ENCODE data around the gene MSI2.

The MSI2 gene

GRCh38 chr17:57506774-57507127, 250.4 kb downstream of the MSI2 start:
- DNase-seq = no peak

- no peak for DNase-seq
These were observed 251.5 kb downstream of the MSI2 start for GRCh38 chr17:57507828-57508227.

DNA sequence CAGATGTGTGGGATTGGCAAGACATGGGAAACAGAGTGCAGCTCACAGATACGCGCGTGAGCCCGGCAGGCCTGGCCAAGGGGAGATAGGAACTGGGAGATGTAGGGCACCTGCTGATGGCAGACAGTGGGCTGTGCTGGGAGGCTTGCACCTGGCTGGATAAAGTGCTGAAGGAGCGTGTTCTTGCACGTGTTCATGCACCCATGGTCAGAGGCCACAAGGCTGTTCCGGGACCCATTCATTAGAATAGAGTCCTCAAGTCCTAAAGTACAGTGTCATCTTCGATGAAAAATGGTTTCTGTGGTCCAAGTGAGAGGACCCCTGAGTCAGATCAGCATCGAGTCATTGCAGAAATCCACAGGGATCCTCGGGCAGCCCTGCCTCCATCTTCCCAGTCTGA, 252.3 kb downstream of the MSI2 start:
- no peak for DNase-seq

DNA sequence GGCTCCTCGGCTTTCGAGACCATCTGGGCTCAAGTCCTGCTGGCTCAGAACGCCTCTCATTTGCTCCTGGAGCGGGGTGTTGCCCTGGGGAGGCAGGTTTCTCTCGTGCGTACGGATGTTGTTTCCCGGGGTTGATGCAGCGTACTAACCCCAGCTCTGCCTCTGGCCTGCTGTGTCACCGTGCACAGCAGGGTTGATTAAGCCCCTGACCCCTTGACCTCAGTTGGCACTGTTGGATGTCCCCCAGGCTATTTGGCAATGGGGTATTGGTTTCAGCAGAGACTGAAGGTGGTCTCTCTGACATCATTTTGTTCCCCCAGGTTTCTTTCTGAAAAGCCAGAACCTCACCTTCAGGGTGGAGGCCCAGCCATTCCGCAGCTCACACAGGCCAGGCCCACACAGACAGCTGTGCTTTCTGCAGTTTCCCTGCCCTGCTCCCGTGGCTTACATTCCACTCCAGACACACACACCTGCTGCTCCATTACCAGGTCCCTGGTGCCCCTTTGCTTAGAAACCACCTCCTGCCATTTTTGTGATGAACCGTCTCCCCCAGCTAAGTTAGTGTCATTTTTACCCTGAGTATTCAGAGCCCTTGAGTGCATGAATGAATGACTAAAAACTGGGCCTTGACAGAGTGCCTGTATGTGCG, 255.3 kb downstream of the MSI2 start:
- DNase-seq = no peak

DNA sequence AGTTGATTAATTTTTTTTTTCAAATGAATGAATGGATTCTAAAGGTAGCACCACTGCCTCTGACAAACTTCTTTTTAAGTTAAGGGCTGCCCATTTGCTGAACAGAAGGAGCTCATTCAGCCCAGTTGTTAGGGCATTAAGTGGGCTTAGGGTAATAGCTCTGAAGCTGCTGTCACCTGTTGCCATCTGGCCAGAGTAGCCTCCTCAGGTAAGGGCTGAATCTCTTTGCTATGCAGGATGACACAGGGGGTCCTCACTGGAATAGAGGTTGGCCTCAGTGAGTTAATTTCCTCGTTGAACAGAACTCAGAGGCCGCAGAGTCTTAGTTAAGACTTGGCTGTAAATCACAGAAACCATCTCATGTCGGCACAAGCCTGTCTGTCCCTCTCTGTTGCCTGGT, 255.9 kb downstream of the MSI2 start:
- no peak for DNase-seq

- DNase-seq = no peak
These were observed 256.4 kb downstream of the MSI2 start for GRCh38 chr17:57512691-57513090.

- DNase-seq = no peak
These were observed 257.2 kb downstream of the MSI2 start for GRCh38 chr17:57513569-57513968.

DNA sequence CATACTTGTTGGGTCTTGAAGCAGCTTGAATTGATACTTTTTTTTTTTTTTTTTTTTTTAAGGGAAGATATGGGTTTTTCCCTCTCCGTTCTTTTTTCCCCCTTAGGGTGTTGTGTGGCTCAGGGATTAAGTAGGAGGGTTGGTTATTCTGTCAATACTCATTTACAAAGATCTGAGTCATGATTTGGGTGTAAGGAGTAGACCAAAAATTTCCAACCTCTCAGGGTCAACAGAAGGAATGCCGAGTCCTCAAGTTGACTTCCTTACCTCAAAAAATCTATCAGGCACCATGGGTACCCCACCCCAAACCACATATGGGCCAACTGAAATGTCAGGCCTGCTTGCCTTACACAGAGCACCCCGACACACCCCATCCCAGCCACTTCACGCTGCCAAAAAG, 258.3 kb downstream of the MSI2 start:
- DNase-seq = no peak

GRCh38 chr17:57515662-57516211, 259.4 kb downstream of the MSI2 start:
- no peak for DNase-seq

DNA sequence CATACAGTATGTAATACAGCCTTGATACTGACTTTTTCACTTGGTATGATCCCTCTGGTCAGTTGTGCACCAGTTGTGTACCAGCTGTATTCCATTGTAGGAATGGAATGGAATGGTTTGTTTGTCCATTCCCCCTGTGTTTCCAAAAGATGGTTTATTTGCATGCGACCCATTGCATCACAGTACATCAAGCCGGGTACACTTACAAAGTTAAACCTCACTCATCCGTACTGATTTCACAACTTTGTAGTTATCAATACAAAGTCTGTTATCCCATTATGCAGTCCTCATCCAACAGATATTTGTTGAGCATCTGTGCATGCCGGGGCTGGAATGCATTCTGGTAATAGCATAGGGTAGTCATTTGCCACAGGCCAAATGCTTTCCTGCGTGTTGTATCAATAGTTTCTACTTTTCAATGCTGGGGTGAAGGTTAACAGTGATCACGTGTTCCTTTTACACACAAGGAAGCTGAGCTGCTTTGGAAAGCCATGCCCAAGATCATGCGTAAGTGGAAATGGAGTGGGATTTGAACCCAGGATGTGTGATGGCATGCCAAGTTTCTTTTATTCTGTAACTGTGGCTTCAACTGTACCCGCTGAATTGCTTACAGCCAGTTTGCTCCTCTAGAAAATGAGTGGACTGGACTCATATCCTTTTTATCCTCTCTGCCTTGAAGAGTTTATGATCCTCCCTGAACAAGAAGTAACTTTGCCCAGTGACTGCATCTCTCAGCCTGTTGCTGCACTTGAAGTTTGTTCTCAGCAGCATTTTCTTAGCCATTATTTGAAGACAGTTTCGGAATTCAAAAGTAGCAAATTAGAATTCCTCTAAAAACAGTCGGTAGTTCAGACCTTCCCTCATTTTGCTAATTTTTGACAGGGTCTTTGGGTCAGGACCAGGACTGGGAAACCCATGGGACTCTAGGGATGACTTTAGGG, 260.2 kb downstream of the MSI2 start:
- no peak for DNase-seq

GRCh38 chr17:57517273-57517631, 260.9 kb downstream of the MSI2 start:
- no peak for DNase-seq

- no peak for DNase-seq
These were observed 261.5 kb downstream of the MSI2 start for GRCh38 chr17:57517632-57518456.

- peak; percentile 56 for DNase-seq
These were observed 262.6 kb downstream of the MSI2 start for GRCh38 chr17:57518587-57519581.

GRCh38 chr17:57519800-57520199, 263.5 kb downstream of the MSI2 start:
- no peak for DNase-seq

DNA sequence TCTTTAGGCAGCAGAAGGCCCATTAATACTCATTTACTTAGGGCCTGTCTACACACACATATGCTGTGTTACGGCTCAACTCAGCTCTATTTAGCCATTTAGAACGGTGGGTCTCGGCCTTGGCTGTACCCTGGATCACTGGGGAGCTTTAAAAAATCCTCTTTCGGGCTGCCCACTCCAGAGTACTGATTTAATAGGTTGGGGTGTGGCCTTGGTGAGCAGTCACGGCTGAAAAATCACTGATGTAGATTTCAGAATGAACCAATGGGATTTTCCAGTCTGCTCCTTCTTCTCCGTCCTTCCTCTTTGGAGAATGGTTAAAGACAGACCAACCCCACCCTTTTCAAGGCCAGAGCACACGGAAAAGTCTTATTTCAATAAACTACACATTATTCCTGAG, 265.3 kb downstream of the MSI2 start:
- DNase-seq = peak; percentile 55

DNA sequence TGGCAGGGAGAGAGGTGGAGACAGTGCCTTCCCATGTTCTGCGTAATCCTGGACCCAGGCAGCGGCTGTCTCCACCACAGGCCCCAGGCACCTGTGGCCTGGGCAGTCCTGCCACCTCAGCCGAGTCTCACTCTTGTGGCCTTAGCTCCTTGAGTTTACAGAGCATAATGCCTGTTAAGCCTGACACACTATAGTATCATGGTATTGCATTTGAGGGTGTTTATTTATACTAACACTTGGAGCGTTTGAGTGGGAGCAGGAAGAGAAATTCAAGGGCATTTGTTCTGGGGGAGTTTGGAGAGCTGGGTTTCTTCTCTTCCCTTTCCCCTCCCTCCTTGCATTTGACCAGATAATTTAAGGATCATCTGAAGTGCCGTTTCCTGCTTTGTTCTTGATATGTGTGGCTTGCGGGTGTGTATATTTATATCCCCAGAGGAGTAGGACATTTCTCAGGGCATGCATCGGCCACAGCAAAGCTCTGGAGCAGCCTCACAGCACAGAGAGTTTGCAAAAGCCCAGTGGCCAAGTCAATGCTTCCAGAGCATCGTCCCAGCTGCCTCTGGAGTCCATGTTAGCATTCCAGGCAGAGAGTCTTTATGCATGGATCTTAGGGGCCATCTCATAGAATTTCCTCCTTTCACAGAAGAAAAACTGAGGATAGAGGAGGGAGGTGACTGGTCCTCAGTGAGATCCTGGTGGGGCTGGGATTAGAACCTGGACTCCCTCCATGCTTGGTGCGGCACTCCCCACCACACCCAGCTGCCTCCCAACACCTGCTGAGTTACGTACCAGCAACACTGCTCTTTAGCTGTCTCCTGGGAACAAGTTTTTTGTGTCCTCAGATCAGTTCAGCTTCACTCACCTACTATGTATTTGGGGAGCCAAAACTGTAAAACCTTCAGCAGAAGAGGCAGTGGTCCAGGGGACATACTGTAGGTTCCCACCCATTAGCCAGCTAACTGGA, 266.0 kb downstream of the MSI2 start:
- peak; percentile 49 for DNase-seq

- no peak for DNase-seq
These were observed 267.8 kb downstream of the MSI2 start for GRCh38 chr17:57523926-57524632.

GRCh38 chr17:57524839-57525568, 268.7 kb downstream of the MSI2 start:
- DNase-seq = no peak

Data from right kidney (tissue), 1 donor.